Measurements from ENCODE around the gene GRM7. TPM values are rescaled to one million over a fixed set of nuclear protein-coding genes. Genes with fewer than 3 reads are reported as not detected.

GRM7 gene
- total and polyA plus RNA-seq, 4 donors = 0.08 to 0.33 TPM; not detected in 2

- no peak for DNase-seq (ENCODE audit: low spot score)
- Histone ChIP-seq H3K9me3 (ENCODE audit: control insufficient read depth in 4 of 4, low read length in 3 of 4) (no peaks in the 10 kb centered on the region), H3K4me1 (ENCODE audit: control insufficient read depth in 4 of 4, insufficient read depth in 4 of 4, low read length in 3 of 4) (peaks cover 0 to 2% (median 0%) of the 10 kb centered on the region in 4 donors), H3K27me3 (ENCODE audit: control insufficient read depth in 4 of 4, insufficient read depth in 4 of 4, low read length in 3 of 4) (no peaks in the 10 kb centered on the region), H3K36me3 (ENCODE audit: control insufficient read depth in 4 of 4, insufficient read depth in 3 of 4, low read depth in 1 of 4, low read length in 3 of 4) (no peaks in the 10 kb centered on the region), H3K4me3 (ENCODE audit: low read depth in 1 of 3, low read length in 3 of 3) (no peak overlapping the region), H3K9ac (ENCODE audit: low read depth in 1 of 2, low read length in 2 of 2) (no peak overlapping the region), H3K27ac (ENCODE audit: low read depth in 1 of 2, low read length in 2 of 2) (no peak overlapping the region)
- 81% methylated on average over 3 of the region's 3 CpGs for WGBS
- no peak for TF ChIP-seq ZBTB33 (IDR thresholded peaks at IDR 0.05)
These were observed 657.1 kb downstream of the GRM7 start for GRCh38 chr3:7518026-7518425.

- TF ChIP-seq TAF1 (conservative IDR thresholded peaks at IDR 0.05) = no peak
- no peak for TF ChIP-seq JUND (IDR thresholded peaks at IDR 0.05)
- TF ChIP-seq FOXA2 (IDR thresholded peaks at IDR 0.05) = no peak
- no peak for TF ChIP-seq GABPA (IDR thresholded peaks at IDR 0.05 in 1 of 2, conservative IDR thresholded peaks at IDR 0.05 in 1 of 2)
- no peak for TF ChIP-seq ATF3 (IDR thresholded peaks at IDR 0.05)
- TF ChIP-seq REST (IDR thresholded peaks at IDR 0.05) = no peak
- no peak for TF ChIP-seq FOXA1 (IDR thresholded peaks at IDR 0.05)
- no peak for TF ChIP-seq HNF4A (conservative IDR thresholded peaks at IDR 0.05)
- TF ChIP-seq CTCF (IDR thresholded peaks at IDR 0.05; ENCODE audit: low read depth, low read length, missing input control) = no peak
- TF ChIP-seq MAX (IDR thresholded peaks at IDR 0.05) = no peak
- TF ChIP-seq NR2F2 (IDR thresholded peaks at IDR 0.05) = no peak
- TF ChIP-seq RXRA (IDR thresholded peaks at IDR 0.05) = no peak
- TF ChIP-seq SP1 (IDR thresholded peaks at IDR 0.05) = no peak
- TF ChIP-seq ZBTB33 (IDR thresholded peaks at IDR 0.05) = no peak
- TF ChIP-seq HNF4G (IDR thresholded peaks at IDR 0.05) = no peak
- no peak for TF ChIP-seq YY1 (IDR thresholded peaks at IDR 0.05)
- no peak for TF ChIP-seq RAD21 (IDR thresholded peaks at IDR 0.05)
- TF ChIP-seq EGR1 (IDR thresholded peaks at IDR 0.05; ENCODE audit: low read depth in 2 of 2) = no peak
- DNase-seq (ENCODE audit: low spot score) = no peak
- H3K9me3 ChIP-seq (ENCODE audit: control insufficient read depth in 4 of 4, low read length in 3 of 4) = no peaks in the 10 kb centered on the region
- no peak overlapping the region for H3K9ac ChIP-seq (ENCODE audit: low read depth in 1 of 2, low read length in 2 of 2)
- no peaks in the 10 kb centered on the region for H3K27me3 ChIP-seq (ENCODE audit: control insufficient read depth in 4 of 4, insufficient read depth in 4 of 4, low read length in 3 of 4)
- H3K36me3 ChIP-seq (ENCODE audit: control insufficient read depth in 4 of 4, insufficient read depth in 3 of 4, low read depth in 1 of 4, low read length in 3 of 4) = no peaks in the 10 kb centered on the region
- peaks cover 0 to 2% (median 0%) of the 10 kb centered on the region in 4 donors for H3K4me1 ChIP-seq (ENCODE audit: control insufficient read depth in 4 of 4, insufficient read depth in 4 of 4, low read length in 3 of 4)
- H3K4me3 ChIP-seq (ENCODE audit: low read depth in 1 of 3, low read length in 3 of 3) = no peak overlapping the region
- H3K27ac ChIP-seq (ENCODE audit: low read depth in 1 of 2, low read length in 2 of 2) = no peak overlapping the region
These were observed 657.5 kb downstream of the GRM7 start for GRCh38 chr3:7518456-7518855.

Measured in liver (tissue), 9 donors.